Choroid plexus epithelial cell (primary cell): ENCODE results near the gene CFAP299.
A peak's percentile ranks its signal among the peaks of the same experiment; 100 is the strongest.

Source experiments
- DNase-seq: peaks from one replicate; pipeline ENCODE4 v3.0.0-alpha.2; 2010; ENCODE audit warnings: low read depth
- H3K4me3 ChIP-seq: 2 replicates; pipeline ENCODE4 v1.5.1; 2011; ENCODE audit warnings: low read depth, mild to moderate bottlenecking, control low read depth, low read length, moderate library complexity
- CTCF ChIP-seq: conservative IDR thresholded peaks from 2 replicates; pipeline ENCODE4 v1.5.1; 2011; ENCODE audit warnings: low read depth, mild to moderate bottlenecking, control low read depth, inconsistent platforms, low read length, moderate library complexity

CFAP299 gene

GRCh38 chr4:80343887-80344286 is 8.4 kb downstream of the CFAP299 start:
- TF ChIP-seq CTCF = no peak
- no peak for DNase-seq

GRCh38 chr4:80360084-80360483 is 24.6 kb downstream of the CFAP299 start:
- TF ChIP-seq CTCF = no peak
- no peak for DNase-seq

More at GRCh38 chr4:80343887-80344286, 8.4 kb downstream of the CFAP299 start:
- H3K4me3 ChIP-seq = no peak overlapping the region

GRCh38 chr4:80360900-80361299 is 25.4 kb downstream of the CFAP299 start:
- no peak overlapping the region for H3K4me3 ChIP-seq
- TF ChIP-seq CTCF = no peak
- DNase-seq = no peak

More at GRCh38 chr4:80360084-80360483, 24.6 kb downstream of the CFAP299 start:
- H3K4me3 ChIP-seq = no peak overlapping the region

GRCh38 chr4:80361329-80361900 is 25.9 kb downstream of the CFAP299 start:
- TF ChIP-seq CTCF = peak; percentile 33
- H3K4me3 ChIP-seq = no peak overlapping the region
- DNase-seq = peak; percentile 40

- no peak overlapping the region for H3K4me3 ChIP-seq
- TF ChIP-seq CTCF = peak; percentile 86
- peak; percentile 64 for DNase-seq
Observed at GRCh38 chr4:80362578-80363181, 27.1 kb downstream of the CFAP299 start.

- TF ChIP-seq CTCF = peak; percentile 79
- no peak overlapping the region for H3K4me3 ChIP-seq
- DNase-seq = peak; percentile 76
Observed at GRCh38 chr4:80365928-80366327, 30.4 kb downstream of the CFAP299 start.

DNA sequence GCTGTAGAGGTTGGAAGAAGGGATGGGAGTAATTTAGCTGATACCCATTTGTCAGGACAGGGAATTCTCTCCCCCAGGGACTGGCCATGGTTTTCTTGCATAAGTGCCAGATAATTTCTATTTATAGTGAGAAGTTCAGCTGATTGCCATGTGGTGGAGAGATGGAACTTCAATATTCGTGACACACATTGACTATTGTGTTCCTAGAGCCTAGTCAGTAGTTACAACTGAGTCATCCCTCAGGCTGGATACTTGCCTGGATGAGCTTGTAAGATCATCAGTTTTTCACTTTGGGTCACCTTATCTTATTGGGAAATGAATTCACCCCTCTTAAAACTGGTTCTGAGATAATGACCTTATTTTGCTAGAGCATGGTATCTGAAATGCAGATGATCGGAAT is 32.2 kb downstream of the CFAP299 start:
- no peak for TF ChIP-seq CTCF
- no peak overlapping the region for H3K4me3 ChIP-seq
- peak; percentile 1 for DNase-seq
